Kidney (tissue), 14 donors: ENCODE data around the gene RPL13. TPM values are rescaled to one million over a fixed set of nuclear protein-coding genes. Genes with fewer than 3 reads are reported as not detected.

Experiments
- DNase-seq, 5 donors: peaks; one replicate each; pipeline ENCODE4 v3.0.0-alpha.2; 2013 to 2020
- FAIRE-seq: peaks from 2 replicates; lab custom pipeline; 2012; peaks lifted over from hg19 to GRCh38; lab: Jason Lieb, UNC
- H3K27ac ChIP-seq, 2 donors: one replicate each; pipeline ENCODE4 v1.7.0; 2013; ENCODE audit warnings: low read depth in 2 of 2, low read length in 2 of 2, inconsistent platforms in 1 of 2
- H3K27me3 ChIP-seq: one replicate; pipeline ENCODE4 v1.7.1; 2013; ENCODE audit warnings: low read length, inconsistent platforms; ENCODE audit not compliant: control insufficient read depth, insufficient read depth
- H3K36me3 ChIP-seq, 3 donors: one replicate each; pipeline versions ENCODE4 v1.7.0 to v1.7.1; 2013; ENCODE audit warnings: low read length in 3 of 3, control low read depth in 1 of 3, inconsistent platforms in 1 of 3; ENCODE audit not compliant: insufficient read depth in 3 of 3, control insufficient read depth in 2 of 3
- H3K4me1 ChIP-seq, 3 donors: one replicate each; pipeline versions ENCODE4 v1.7.0 to v1.7.1; 2013; ENCODE audit warnings: low read length in 3 of 3, inconsistent platforms in 1 of 3, low read depth in 1 of 3; ENCODE audit not compliant: control insufficient read depth in 2 of 3, insufficient read depth in 2 of 3
- H3K4me3 ChIP-seq, 3 donors: one replicate each; pipeline versions ENCODE4 v1.7.0 to v1.8.1; 2013; ENCODE audit warnings: low read length in 3 of 3, control low read depth in 1 of 3, inconsistent platforms in 1 of 3
- H3K9ac ChIP-seq, 3 donors: one replicate each; pipeline versions ENCODE4 v1.7.0 to v1.7.1; 2013; ENCODE audit warnings: low read length in 3 of 3, control low read depth in 1 of 3, inconsistent platforms in 1 of 3
- H3K9me3 ChIP-seq, 3 donors: one replicate each; pipeline versions ENCODE4 v1.7.0 to v1.7.1; 2013; ENCODE audit warnings: low read length in 3 of 3, control low read depth in 1 of 3, inconsistent platforms in 1 of 3; ENCODE audit not compliant: control insufficient read depth in 2 of 3, insufficient read depth in 1 of 3
- CTCF ChIP-seq: IDR thresholded peaks from 3 replicates; pipeline ENCODE4 v1.5.1; 2012; ENCODE audit warnings: mild to moderate bottlenecking, moderate library complexity, borderline replicate concordance; ENCODE audit not compliant: insufficient read depth; ENCODE audit errors: extremely low read depth
- intact Hi-C: fragments of 100-400 bp; cut with DNase I; formaldehyde crosslinking; loops from one replicate; pipeline ENCODE4 v1.11.1; 2022
- polyA plus RNA-seq: library from polyadenylated mRNA; stranded (reverse); fragments of 350-450 nt; fragmentation: Illumina TruSeq; extraction: RNeasy Lipid Tissue Mini Kit (QIAGEN cat#74804); gene quantifications from one replicate; pipeline ENCODE4 v1.2.3, GENCODE V29; 2014; ENCODE audit warnings: low read depth, low replicate concordance; ENCODE audit not compliant: insufficient read depth
- total RNA-seq: library from RNA; stranded (reverse); fragmentation: NEBNext Ultra II Directional; extraction: Animal tissue kit (Norgen Biotek cat#: 25700); gene quantifications from one replicate; pipeline ENCODE4 v1.2.1, GENCODE V29; 2021
- donor health status: control.
- donor health status: control.
- donor health status: control.
- donor health status: control.
- donor health status: control.
- donor health status: DM: yes; HTN: yes; CAD: no.
- donor health status: Normal renal cell carcinoma (clear cell type).

The RPL13 gene
- total and polyA plus RNA-seq, 2 donors from 2014 or later: 1,694 to 3,146 TPM

GRCh38 chr16:89525146-89525913 is 35.2 kb upstream of the RPL13 start:
- DNase-seq: no peak
- intact Hi-C loops: no loop called here
- TF ChIP-seq CTCF: no peak
- peaks cover 0 to 4% (median 0%) of the 10 kb centered on the region in 3 donors for H3K4me1 ChIP-seq
- no peaks in the 10 kb centered on the region for H3K9me3 ChIP-seq
- no peak overlapping the region for H3K4me3 ChIP-seq
- no peaks in the 10 kb centered on the region for H3K27me3 ChIP-seq
- H3K9ac ChIP-seq: no peak overlapping the region
- no peak overlapping the region for H3K27ac ChIP-seq
- peaks cover 3 to 51% (median 35%) of the 10 kb centered on the region in 3 donors for H3K36me3 ChIP-seq
- no peak for FAIRE-seq

- Histone ChIP-seq H3K9me3 (no peaks in the 10 kb centered on the region), H3K36me3 (peaks cover 3 to 48% (median 33%) of the 10 kb centered on the region in 3 donors), H3K27ac (no peak overlapping the region), H3K4me1 (peaks cover 0 to 3% (median 0%) of the 10 kb centered on the region in 3 donors), H3K4me3 (no peak overlapping the region), H3K9ac (no peak overlapping the region), H3K27me3 (no peaks in the 10 kb centered on the region)
- FAIRE-seq (no peak), DNase-seq (no peak)
- TF ChIP-seq CTCF: no peak
- intact Hi-C loops: no loop called here
Measured at GRCh38 chr16:89529097-89529496, 31.4 kb upstream of the RPL13 start.

- no peak overlapping the region for H3K4me3 ChIP-seq
- no peak for TF ChIP-seq CTCF
- H3K9me3 ChIP-seq: no peaks in the 10 kb centered on the region
- peaks cover 0 to 7% (median 0%) of the 10 kb centered on the region in 3 donors for H3K4me1 ChIP-seq
- no peak overlapping the region for H3K9ac ChIP-seq
- no peak for FAIRE-seq
- no peaks in the 10 kb centered on the region for H3K27me3 ChIP-seq
- H3K36me3 ChIP-seq: peaks cover 6 to 50% (median 38%) of the 10 kb centered on the region in 3 donors
- intact Hi-C loops: no loop called here
- H3K27ac ChIP-seq: no peak overlapping the region
- no peak for DNase-seq
Measured at GRCh38 chr16:89530401-89531381, 29.8 kb upstream of the RPL13 start.
